HG02970 (cell line): Measurements from ENCODE around the gene UBLCP1.
"Not testable (repeated sequence)": the region's sequence is repeated elsewhere in the genome, so short reads cannot be mapped to it uniquely, and the experiment has no call there.

ENCODE experiments used
- ATAC-seq: cut with Tn5 transposase; IDR thresholded peaks from one replicate; pipeline ENCODE4 v1.9.1; 2021; ENCODE audit warnings: mild to moderate bottlenecking, moderate library complexity, moderate number of reproducible peaks; ENCODE audit not compliant: unreplicated experiment, low FRiP score

UBLCP1 gene

DNA sequence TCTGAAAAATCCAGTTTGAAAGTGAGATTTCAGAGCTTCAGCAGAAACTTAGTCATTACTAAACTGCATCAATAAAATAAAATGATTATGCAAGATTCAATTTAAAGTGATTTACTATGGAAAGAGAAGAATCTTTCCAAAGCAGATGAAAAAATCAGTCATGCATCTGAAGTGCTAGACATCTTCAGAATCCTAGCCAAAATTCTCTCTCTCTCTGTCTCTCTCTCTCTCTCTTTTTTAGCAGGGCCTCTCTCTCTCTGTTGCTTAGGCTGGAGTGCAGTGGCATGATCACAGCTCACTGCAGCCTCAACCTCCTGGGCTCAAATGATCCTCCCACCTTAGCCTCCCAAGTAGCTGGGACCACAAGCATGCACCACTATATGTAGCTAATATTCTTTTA, 18.2 kb upstream of the UBLCP1 start:
- ATAC-seq: no peak

DNA sequence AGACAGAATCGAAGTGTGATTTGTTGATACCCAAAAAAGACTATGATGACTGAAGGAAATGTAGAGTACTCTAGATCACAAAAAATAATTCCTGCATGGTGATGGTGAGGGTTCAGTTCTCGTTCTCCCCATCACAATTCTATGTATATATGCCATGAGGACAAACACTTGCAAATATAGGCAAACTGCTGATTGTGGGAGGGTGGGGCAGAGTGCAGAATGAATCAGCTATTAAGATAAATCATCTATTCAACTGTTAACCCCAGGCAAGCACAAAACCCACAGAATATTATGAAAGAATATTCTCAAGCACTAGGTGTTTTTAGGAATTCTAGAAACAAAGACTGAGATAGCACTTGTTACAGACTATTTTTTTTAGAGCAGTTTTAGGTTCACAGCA, 13.9 kb upstream of the UBLCP1 start:
- ATAC-seq: no peak

DNA sequence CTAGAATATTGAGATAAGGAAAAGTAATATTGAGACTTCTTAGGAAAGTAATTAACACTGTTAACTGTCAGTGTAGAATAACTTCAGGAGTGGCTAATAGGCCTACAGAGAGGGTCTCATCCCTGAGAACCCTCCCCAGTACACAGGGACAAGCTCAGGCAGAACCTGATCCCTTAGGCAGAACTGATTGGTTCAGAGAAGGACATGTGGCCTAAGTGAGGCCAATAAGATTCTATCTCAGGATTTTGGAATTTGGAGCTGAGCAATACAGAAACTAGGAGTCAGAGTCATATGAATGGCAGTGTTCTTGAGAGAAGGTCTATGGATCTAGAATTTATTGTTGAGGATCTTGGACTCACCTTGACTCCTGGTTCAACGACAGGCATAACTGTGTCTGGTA, 10.9 kb upstream of the UBLCP1 start:
- ATAC-seq: no peak

DNA sequence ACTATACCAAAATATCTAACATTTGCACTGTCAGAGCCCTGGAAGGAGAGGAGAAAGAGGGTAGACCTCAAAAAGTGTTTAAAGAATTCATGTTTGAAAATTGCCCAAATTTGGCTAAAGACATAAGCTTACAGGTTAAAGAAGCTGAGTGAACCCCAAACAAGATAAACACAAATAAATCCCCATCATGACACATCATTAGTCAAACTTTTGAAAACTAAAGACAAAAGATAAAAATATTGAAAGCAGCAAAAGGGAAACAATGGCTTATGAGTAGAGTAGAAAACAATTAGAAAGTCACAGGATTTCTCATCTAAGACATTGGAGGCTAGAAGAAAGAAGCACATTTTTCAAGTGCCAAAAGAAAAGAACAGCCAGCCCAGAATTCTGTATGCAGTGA, 6.1 kb upstream of the UBLCP1 start:
- ATAC-seq: no peak

DNA sequence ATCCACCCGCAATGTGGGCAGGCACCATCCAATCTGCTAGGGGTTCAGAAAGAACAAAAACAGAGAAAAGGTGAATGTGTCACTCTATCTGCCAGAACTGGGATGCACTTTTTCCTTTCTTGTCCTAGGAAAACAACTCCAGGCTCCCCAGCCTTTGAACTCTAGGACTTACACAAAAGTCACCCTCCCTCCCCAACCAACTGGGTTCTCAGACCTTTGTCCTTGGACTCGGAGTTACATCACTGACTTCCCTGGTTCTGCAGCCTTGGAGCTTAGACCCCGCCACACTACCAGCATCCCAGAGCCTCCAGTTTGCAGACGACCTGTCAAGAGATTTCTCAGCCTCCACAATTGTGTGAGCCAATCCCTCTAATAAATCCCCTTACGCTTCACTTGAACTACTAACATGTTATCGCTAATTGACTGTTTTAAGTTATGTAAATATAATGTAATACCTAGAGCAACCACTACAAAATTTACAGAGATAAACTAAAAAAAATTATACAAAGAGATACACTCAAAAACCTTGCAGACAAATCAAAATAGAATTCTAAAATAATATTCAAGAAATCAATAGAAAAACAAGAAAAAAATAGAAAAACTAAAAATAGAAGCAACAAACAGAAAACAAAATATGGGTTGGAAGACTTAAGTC, 5.3 kb upstream of the UBLCP1 start:
- ATAC-seq: no peak

DNA sequence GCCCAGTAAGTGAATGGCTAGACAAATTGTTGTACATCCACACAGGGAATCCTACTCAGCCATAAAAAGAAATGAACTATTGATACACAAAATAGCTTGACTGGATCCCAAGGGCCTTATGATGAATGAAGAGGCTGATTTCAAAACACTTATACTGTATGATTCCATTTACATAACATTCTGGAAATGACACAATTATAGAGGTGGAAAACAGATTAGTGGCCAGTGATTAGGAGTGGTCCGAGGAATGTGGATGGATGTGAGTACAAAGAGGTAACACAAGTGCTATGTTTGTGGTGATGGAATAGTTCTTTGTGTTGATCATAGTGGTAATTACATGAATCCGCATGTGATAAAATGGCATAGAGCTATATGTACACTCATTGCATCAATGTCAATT, 4.7 kb upstream of the UBLCP1 start:
- no peak for ATAC-seq

DNA sequence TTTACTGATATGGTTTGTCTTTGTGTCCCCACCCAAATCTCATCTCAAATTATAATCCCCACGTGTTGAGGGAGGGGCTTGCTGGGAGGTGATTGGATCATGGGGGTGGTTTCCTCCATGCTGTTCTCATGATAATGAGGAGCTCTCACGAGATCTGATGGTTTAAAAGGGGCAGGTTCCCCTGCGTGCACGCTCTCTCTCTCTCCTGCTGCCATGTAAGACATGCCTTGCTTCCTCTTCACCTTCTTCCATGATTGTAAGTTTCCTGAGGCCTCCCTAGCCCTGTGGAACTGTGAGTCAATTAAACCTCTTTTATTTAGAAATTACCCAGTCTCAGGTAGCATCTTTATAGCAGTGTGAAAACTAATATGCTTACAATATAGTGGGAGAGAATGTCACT, 2.9 kb upstream of the UBLCP1 start:
- not testable (repeated sequence) for ATAC-seq

DNA sequence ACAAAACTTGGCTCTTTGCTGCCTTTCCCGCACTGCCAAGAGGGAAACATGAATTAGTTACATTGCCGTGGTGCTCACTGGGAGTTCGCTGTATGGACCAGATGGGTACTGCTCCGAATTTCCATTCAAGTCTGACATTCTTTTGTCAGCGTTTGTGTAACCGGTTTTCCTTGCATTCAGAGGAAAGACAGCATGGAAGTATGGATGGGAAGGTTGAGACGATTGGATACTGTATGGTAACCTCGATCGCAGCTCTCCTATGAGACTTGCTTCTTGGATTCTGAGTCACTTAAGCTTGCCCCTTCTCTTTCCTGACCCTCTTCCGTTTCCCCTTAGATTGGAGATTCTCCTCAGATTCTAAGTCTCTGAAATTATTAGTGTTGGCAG, 625 bp upstream of the UBLCP1 start:
- ATAC-seq: no peak

DNA sequence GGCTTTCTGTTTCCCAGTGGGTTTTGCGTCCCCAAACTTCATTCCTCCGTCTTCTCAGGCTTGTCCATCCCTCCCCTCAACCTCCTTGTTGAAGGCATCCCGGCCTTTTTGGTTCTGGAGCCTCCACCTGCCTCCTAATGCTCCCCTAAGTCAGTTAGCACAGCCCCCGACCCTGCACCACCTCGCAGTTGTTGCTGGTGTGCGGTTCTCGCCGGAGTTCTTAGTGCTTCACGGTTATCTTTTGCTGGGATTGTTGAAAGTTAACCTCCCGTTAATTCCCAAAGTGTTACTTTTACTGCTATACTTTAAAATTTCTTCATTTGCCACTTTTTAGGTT, 447 bp downstream of the UBLCP1 start:
- peak; percentile 17 for ATAC-seq

DNA sequence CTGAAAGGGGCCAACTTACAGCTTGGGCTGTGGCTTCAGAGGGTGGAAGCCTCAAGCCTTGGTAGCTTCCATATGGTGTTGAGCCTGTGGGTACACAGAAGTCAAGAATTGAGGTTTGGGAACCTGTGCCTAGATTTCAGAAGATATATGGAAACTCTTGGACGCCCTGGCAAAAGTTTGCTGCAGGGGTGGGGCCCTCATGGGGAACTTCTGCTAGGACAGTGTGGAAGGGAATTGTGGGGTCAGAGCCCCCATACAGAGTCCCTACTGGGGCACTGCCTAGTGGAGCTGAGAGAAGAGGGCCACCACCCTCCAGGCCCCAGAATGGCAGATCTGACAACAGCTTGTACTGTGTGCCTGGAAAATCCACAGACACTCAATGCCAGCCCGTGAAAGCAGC, 3.7 kb downstream of the UBLCP1 start:
- not testable (repeated sequence) for ATAC-seq

DNA sequence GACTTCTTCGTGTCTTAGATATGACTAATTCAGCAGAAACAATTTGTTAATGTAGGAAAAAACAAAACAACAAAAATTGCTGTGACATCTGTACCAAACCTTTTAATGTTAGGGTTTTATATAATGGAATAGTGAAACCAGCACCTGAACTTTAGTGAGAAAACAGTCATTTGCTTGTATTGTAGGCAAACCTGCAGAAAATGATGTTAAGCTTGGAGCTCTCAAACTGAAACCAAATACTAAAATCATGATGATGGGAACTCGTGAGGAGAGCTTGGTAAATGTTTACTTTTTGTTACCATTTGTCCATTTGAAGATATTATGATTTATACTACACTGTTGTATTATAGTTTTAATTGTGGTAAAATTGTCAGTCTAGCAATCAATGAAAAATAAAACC, 6.6 kb downstream of the UBLCP1 start:
- ATAC-seq: no peak

DNA sequence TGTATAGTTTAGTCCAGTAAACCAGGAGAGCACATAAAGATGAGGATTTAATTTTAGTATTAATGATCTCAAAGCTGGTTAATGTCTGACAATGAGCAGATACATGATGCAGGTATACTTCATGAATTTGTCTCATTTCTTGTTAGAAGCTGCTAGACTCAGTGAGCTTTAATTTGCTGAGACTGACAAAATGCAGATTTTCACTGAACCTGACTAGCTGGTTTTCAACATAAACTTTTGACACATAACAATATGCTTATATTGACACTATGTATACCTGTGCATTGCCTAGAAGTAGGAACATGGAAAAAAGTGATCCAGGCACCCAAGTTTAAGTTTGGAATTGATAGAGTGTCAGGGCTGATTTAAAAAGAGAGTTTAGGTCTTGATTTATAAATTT, 10.8 kb downstream of the UBLCP1 start:
- no peak for ATAC-seq

DNA sequence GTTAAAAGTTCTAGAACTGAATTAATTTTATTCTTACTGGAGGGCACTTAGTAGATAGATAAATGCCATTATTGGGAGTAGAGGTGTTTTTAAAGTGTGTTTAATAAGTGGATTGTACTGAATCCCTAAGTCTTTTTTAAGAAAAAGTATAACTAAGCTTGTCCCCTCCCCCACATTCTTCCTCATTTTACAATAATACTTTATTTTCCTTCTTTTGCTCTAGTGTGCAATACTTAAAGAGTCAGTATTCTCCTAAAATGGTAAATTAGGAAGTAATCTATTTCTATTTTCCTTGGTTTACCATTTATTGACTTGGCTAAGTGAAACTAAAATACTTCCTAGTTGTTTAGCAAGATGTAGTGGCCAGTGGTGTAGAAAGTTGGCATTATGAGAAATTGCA, 11.6 kb downstream of the UBLCP1 start:
- no peak for ATAC-seq

DNA sequence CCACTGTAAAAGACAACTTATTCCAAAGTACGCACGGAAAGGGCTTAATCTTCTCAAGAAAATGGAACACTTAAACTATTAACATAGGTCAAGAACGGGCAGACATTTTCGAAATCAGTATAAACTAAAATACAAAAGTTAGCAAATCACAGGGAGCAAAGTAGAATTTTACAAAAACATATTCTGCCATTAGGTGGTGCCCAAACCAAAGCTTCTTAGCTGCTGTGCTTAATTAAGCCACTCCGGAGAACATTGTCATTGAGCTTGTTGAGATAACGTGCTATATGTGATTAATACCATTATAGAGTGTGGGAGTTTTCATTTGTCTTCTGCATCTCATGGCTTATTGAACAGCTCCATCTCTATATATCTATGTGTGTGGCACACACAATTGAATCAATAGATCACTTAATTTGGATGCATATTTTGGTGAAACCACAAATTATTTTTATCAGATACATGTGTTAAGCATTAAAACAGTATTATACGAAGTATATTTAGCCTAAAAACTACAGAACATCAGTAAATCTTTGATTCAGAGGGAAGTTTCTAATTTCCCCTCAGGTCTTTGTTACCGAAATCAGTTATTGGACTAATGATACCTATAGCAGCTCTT, 23.4 kb downstream of the UBLCP1 start:
- ATAC-seq: no peak

DNA sequence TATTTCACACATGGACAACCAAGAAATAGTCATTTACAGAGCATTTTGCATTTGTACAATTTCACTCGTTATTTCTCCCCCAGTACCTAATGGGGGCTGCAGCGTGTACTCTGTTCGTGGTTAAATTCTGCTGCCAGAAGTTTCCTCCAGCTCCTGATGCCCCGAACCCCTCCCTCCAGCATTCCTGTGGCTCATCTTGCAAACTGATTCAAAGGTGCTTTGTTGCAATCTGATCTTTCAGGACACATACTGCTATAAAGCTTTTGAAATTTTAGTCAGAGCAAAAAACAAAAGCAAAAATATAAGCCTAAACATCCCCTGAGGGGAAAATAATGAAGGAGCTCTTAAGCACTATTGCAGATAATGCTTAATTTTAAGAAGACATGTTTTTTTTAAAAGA, 27.7 kb downstream of the UBLCP1 start:
- no peak for ATAC-seq

DNA sequence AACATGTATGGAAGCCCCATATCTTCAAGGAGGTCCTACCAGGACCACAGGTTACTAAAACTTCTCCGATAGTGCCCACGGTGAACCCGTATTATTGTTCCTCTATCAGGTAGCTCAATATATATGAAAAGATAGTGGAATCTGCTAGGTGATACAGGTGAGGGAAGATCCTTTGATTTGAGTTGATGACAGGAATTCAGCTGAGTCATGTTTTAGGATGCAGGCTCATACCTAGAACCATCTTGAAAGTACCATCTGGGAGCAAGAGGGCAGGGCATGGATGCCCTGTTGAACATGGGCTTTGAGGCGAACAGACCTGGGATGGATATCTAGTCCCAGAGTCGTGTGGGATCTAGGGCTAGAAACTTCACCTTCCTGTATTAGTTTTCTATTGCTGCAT, 31.8 kb downstream of the UBLCP1 start:
- ATAC-seq: no peak

DNA sequence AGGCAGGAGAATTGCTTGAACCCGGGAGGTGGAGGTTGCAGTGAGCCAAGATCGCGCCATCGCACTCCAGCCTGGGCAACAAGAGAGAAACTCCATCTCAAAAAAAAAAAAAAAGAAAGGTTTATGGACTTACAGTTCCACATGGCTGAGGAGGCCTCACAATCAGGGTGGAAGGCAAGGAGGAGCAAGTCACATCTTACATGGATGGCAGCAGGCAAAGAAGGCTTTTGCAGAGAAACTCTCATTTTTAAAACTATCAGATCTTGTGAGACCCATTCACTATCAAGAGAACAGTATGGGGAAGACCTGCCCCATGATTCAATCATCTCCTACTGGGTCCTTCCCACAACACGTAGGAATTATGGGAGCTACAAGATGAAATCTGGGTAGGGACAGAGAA, 34.2 kb downstream of the UBLCP1 start:
- ATAC-seq: not testable (repeated sequence)

DNA sequence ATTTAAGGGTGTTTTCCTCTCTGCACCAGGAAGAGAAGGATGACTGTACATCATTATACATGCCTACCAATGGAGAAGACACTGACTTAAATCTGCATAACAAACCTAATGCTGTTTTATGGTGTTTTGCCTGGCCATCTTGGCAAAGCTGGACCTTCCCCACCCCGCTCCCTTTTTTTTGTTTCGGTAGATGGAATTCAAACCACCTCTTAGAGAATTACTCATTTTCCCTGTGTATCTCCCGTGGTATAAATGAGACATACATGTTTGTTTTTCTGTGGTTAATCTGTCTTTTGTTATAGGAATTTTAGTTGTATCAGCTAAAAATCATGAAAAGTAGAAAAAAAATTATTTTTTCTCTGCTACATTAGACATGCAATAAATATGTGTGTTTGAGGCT, 38.4 kb downstream of the UBLCP1 start:
- no peak for ATAC-seq

DNA sequence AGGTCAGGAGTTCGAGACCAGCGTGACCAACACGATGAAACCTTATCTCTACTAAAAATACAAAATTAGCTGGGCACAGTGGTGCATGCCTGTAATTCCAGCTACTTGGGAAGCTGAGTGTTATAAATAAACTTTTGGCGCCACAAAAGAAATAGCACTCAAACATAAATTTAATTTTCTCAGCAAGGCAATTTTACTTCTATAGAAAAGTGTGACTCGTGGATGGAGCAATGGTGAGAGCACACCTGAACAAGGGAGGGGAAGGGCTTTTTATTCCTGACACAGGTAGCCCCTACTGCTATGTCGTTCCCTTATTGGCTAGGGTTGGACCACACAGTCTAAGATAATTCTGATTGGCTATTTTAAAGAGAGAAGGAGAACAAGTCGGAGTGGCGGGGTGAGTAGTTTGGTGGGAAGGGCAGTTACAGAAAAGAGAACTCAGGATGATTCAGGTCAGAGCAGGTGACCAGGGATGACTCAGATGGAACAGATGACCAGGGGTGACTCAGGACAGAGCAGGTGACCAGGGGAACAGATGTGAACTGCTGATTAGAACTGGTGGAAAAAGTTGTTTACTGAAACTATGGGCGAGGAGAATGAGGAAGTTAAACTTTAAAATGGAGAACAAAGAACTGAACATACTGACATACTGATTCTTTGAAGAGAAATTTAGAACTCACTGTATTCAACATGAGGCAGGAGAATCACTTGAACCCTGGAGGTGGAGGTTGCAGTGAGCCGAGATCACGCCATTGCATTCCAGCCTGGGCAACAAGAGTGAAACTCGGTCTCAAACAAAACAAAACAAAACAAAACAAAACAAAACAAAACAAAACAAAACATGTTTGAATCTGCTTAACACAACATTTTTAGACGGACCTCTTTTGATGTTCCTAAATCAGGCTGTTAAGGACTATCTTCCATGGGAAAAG, 39.1 kb downstream of the UBLCP1 start:
- ATAC-seq: not testable (repeated sequence)

DNA sequence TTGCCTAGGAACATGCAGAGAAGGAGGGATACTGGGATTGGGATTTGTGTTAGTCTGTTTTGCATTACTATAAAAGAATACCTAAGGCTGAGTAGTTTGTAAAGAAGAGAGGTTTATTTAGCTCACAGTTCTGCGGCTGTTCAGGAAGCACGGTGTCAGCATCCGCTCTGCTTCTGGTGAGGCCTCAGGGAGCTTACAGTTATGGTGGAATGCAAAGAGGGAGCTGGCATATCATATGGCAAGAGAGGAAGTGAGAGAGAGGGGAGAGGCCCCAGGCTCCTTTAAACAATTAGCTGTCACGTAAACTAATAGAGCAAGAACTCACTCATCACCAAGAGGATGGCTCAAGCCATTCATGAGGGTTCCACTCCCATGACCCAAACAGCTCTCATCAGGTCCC, 40.2 kb downstream of the UBLCP1 start:
- ATAC-seq: no peak

DNA sequence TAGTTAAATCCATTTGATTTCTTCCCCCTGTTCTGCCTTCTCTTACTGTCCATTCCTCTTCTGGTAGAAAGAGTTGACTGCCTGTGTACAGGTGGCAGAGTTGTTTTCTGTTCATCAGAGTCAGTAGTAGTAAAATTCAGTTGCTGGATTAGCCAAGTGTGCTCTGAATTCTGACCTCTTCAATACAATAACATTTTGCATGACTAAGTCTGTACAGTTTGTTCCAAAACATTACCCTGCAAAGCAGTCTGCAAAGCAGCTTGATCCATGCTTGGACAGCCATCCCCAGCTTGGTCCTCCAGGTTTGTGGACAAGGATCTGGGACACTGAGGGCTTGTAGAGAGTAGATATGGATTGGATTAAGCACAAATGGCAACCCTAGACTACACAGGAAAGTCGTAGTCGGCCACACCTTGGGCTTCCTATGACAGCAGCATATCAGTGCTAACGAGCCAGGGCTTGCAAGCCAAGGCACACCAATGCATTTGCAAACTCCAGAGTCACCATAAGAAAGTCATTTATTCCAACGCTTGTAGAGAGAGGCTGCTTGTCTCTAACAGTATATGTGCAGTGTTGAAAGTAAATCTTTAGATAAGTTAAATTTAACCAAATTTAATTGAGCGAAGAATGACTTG, 42.0 kb downstream of the UBLCP1 start:
- ATAC-seq: no peak
